Spleen (tissue), 11 donors: ENCODE data around the gene DGKB. TPM values are rescaled to one million over a fixed set of nuclear protein-coding genes. Genes with fewer than 3 reads are reported as not detected.

Experiments
- DNase-seq: peaks from one replicate; pipeline ENCODE4 v3.0.0-alpha.2; 2020
- H3K27ac ChIP-seq, 8 donors: fragments of 200-600 bp; sonication (generic) in 7 of 8; 1 replicate in 4 of 8; 2 replicates in 4 of 8; pipeline versions ENCODE4 v1.5.0 to v1.8.0; 2016 to 2021; ENCODE audit warnings: inconsistent platforms in 4 of 8, mild to moderate bottlenecking in 4 of 8, moderate library complexity in 1 of 8
- H3K27me3 ChIP-seq, 7 donors: fragments of 200-600 bp; sonication (generic) in 6 of 7; replicated peaks in 1 of 7; 1 replicate in 4 of 7; 2 replicates in 3 of 7; pipeline versions ENCODE4 v1.5.0 to v1.8.0; 2016 to 2021; ENCODE audit warnings: inconsistent platforms in 3 of 7, mild to moderate bottlenecking in 1 of 7
- H3K36me3 ChIP-seq, 6 donors: fragments of 200-600 bp; sonication (generic) in 5 of 6; 1 replicate in 4 of 6; 2 replicates in 2 of 6; pipeline versions ENCODE4 v1.5.0 to v1.8.0; 2016 to 2021; ENCODE audit warnings: inconsistent platforms in 2 of 6
- H3K4me1 ChIP-seq, 6 donors: fragments of 200-600 bp; sonication (generic) in 5 of 6; 1 replicate in 3 of 6; 2 replicates in 3 of 6; pipeline versions ENCODE4 v1.5.0 to v1.8.0; 2016 to 2021; ENCODE audit warnings: inconsistent platforms in 3 of 6
- H3K4me3 ChIP-seq, 8 donors: fragments of 200-600 bp; sonication (generic) in 7 of 8; 1 replicate in 4 of 8; 2 replicates in 4 of 8; pipeline versions ENCODE4 v1.5.0 to v1.8.0; 2016 to 2021; ENCODE audit warnings: inconsistent platforms in 4 of 8, mild to moderate bottlenecking in 4 of 8, moderate library complexity in 2 of 8
- H3K9me3 ChIP-seq, 8 donors: fragments of 200-600 bp; sonication (generic) in 7 of 8; 1 replicate in 4 of 8; 2 replicates in 4 of 8; pipeline versions ENCODE4 v1.5.0 to v1.8.0; 2016 to 2021; ENCODE audit warnings: inconsistent platforms in 4 of 8
- POLR2A ChIP-seq, 3 donors: fragments of 450-650 bp; IDR thresholded peaks; one replicate each; pipeline ENCODE4 v1.5.1; 2017; ENCODE audit warnings: antibody characterized with exemption in 3 of 3, mild to moderate bottlenecking in 1 of 3
- POLR2AphosphoS5 ChIP-seq, 3 donors: sonication (generic); formaldehyde crosslinking; IDR thresholded peaks; one replicate each; pipeline ENCODE4 v1.5.1; 2017; ENCODE audit warnings: antibody characterized with exemption in 3 of 3
- WGBS, 5 donors: extraction: QIAGEN DNeasy Blood & Tissue Kit in 3 of 5; methylation state at CpG; one replicate each; pipeline versions ENCODE4 v1.1.5 to v1.1.7; 2013 to 2018; 5-methylcytosine and 5-hydroxymethylcytosine counted together
- intact Hi-C: fragments of 100-400 bp; cut with DNase I; formaldehyde crosslinking; loops from one replicate; pipeline ENCODE4 v1.15.0; 2023; ENCODE audit warnings: low total_unique reads
- polyA plus RNA-seq, 3 donors: library from polyadenylated mRNA; stranded (reverse); fragments of 200-250 nt; gene quantifications; one replicate each; pipeline ENCODE4 v1.2.1, GENCODE V29; 2013
- total RNA-seq, 7 donors: library from RNA; depleted of rRNA in 3 of 7; stranded (reverse); fragments of >200 nt in 3 of 7; fragmentation: NEBNext Ultra II Directional in 4 of 7; extraction: Animal tissue kit (Norgen Biotek cat#: 25700) in 4 of 7; gene quantifications; one replicate each; pipeline versions ENCODE4 v1.1.0 to v1.2.1, GENCODE V29; 2016 to 2021
- TF ChIP-seq, protein P1 (sequence below), 11 experiments: fragments of 200-600 bp in 7 of 11; fragments of 450-650 bp in 4 of 11; sonication (generic) in 4 of 11; IDR thresholded peaks in 8 of 11; conservative IDR thresholded peaks in 3 of 11; 1 replicate in 7 of 11; 2 replicates in 4 of 11; pipeline versions ENCODE4 v1.4.0 to v1.8.0; 2016 to 2021; ENCODE audit warnings: antibody characterized with exemption in 11 of 11, inconsistent platforms in 4 of 11, mild to moderate bottlenecking in 1 of 11
- donor health status: healthy with polysubstance abuse.
- donor health status: DM: no; HTN: no; CAD: no; lungs with moderate emphysema.
- donor health status: DM: no; HTN: no; CAD: no.
- donor health status: Bipolar disorder and iron deficiency.
- donor health status: healthy.
- donor health status: DM: no; HTN: no; CAD: no.
- donor health status: DM: yes; HTN: yes; CAD: no.

DGKB gene
- total and polyA plus RNA-seq, 10 donors = 0.02 to 0.26 (median 0.03) TPM; not detected in 6

DNA sequence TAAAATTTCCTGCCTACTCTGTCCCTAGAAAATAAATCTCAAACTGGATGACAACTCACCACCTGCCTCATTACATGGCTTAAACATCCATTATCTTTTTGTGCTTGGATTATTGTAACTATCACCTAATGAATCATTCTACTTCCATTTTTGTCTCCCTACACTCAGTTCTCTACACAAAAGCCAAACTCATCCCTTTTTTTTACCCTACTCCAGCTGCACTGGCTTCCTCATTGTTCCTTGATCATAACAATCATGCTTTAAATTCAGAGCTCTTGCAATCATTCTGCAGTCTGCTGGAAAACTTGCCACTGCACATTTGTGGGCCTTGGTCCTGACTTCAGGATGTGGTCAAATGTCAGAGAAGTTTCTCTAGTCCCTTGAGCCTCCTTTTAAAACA is 280.0 kb downstream of the DGKB start:
- intact Hi-C loops = no loop called here
- DNase-seq = no peak

DNA sequence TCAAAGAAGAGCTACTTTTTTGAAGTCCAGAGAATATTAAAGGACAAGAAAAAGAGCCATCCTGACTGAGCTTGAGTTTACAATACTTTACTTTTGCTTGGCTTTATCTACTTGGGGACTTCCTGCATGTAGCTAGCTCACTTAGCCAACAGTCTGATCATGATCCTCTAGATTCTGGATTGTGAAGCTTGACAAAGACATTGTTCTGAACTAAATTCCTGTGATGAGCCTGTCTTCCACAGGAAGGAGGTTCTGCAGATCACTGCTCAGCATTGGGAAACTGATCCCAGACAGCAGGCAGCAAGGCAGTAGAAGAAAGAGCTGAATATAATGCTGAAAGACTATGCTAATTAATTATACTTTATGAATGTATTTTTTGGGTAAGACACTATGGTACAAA is 296.4 kb downstream of the DGKB start:
- DNase-seq = no peak
- Histone ChIP-seq H3K27me3 (no peaks in the 10 kb centered on the region), H3K27ac (no peak overlapping the region), H3K36me3 (no peaks in the 10 kb centered on the region), H3K9me3 (peaks cover 0 to 9% (median 0%) of the 10 kb centered on the region in 8 donors), H3K4me3 (no peak overlapping the region), H3K4me1 (no peaks in the 10 kb centered on the region)
- TF ChIP-seq POLR2AphosphoS5 (IDR thresholded peaks at IDR 0.05) = no peak
- no peak for TF ChIP-seq POLR2A (IDR thresholded peaks at IDR 0.05)
- TF ChIP-seq, protein P1, sequence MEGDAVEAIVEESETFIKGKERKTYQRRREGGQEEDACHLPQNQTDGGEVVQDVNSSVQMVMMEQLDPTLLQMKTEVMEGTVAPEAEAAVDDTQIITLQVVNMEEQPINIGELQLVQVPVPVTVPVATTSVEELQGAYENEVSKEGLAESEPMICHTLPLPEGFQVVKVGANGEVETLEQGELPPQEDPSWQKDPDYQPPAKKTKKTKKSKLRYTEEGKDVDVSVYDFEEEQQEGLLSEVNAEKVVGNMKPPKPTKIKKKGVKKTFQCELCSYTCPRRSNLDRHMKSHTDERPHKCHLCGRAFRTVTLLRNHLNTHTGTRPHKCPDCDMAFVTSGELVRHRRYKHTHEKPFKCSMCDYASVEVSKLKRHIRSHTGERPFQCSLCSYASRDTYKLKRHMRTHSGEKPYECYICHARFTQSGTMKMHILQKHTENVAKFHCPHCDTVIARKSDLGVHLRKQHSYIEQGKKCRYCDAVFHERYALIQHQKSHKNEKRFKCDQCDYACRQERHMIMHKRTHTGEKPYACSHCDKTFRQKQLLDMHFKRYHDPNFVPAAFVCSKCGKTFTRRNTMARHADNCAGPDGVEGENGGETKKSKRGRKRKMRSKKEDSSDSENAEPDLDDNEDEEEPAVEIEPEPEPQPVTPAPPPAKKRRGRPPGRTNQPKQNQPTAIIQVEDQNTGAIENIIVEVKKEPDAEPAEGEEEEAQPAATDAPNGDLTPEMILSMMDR (IDR thresholded peaks at IDR 0.05 in 8 of 11, conservative IDR thresholded peaks at IDR 0.05 in 3 of 11) = no peak
- intact Hi-C loops = no loop called here

More for the DNA sequence above, 280.0 kb downstream of the DGKB start:
- TF ChIP-seq POLR2AphosphoS5 (IDR thresholded peaks at IDR 0.05) (no peak), POLR2A (IDR thresholded peaks at IDR 0.05) (no peak)
- TF ChIP-seq, protein P1 (IDR thresholded peaks at IDR 0.05 in 8 of 11, conservative IDR thresholded peaks at IDR 0.05 in 3 of 11) = no peak
- Histone ChIP-seq H3K27ac (no peak overlapping the region), H3K36me3 (no peaks in the 10 kb centered on the region), H3K4me3 (no peak overlapping the region), H3K4me1 (no peaks in the 10 kb centered on the region), H3K9me3 (no peaks in the 10 kb centered on the region), H3K27me3 (no peaks in the 10 kb centered on the region)

DNA sequence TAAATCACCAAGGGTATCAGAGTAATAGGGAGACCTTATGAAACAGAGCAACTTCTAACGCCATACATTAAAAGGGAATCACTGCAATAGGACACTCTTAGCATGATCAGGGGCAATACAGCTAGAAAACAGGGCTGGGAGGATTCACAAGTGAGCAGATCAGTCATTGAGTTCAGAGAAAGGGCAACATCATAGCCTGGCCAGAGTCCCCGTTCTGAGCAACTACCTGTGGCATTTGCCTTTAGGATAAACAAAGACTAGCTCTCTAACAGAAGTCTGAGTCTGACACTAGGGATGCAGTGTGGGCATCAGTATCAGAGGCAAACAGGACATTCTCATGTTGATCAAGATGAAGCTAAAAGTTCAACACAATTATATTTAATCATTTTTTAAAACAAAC is 297.9 kb downstream of the DGKB start:
- no peaks in the 10 kb centered on the region for H3K27me3 ChIP-seq
- H3K4me3 ChIP-seq = no peak overlapping the region
- 45 to 78% (median 66%) methylated on average over 2 of the region's 2 CpGs for WGBS, 5 donors
- no peaks in the 10 kb centered on the region for H3K4me1 ChIP-seq
- intact Hi-C loops = no loop called here
- no peak for DNase-seq
- no peak overlapping the region for H3K27ac ChIP-seq
- peaks cover 0 to 4% (median 0%) of the 10 kb centered on the region in 8 donors for H3K9me3 ChIP-seq
- no peaks in the 10 kb centered on the region for H3K36me3 ChIP-seq
- TF ChIP-seq, protein P1 (IDR thresholded peaks at IDR 0.05 in 8 of 11, conservative IDR thresholded peaks at IDR 0.05 in 3 of 11) = no peak
- TF ChIP-seq POLR2A (IDR thresholded peaks at IDR 0.05) (no peak), POLR2AphosphoS5 (IDR thresholded peaks at IDR 0.05) (no peak)

DNA sequence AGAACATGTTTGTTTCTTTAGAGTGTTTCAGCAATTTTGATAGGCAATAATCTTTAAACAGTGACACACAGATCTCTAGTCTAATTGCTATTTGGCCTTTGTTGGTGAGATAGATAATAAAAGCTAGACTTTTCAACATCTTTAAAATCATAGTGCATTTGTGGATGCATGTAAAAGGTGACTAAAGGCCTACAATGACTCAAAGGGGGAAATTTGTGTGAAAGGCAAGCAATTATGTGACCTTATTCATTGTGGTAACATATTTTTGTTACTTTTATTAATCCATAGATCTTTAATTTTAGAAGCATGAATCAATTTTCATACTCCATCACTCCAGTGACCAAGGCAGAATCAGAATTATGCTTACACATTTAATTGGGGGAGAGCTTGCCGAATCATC is 299.7 kb downstream of the DGKB start:
- TF ChIP-seq, protein P1 (IDR thresholded peaks at IDR 0.05 in 8 of 11, conservative IDR thresholded peaks at IDR 0.05 in 3 of 11) = no peak
- TF ChIP-seq POLR2AphosphoS5 (IDR thresholded peaks at IDR 0.05) (no peak), POLR2A (IDR thresholded peaks at IDR 0.05) (no peak)
- Histone ChIP-seq H3K4me3 (no peak overlapping the region), H3K27me3 (no peaks in the 10 kb centered on the region), H3K36me3 (no peaks in the 10 kb centered on the region), H3K27ac (no peak overlapping the region), H3K4me1 (no peaks in the 10 kb centered on the region), H3K9me3 (no peaks in the 10 kb centered on the region)
- 83 to 91% (median 86%) methylated on average over 1 of the region's 1 CpG for WGBS, 5 donors
- intact Hi-C loops = no loop called here
- DNase-seq = no peak
